AG09309 (cell line): ENCODE data around the gene GOLGA2.

ENCODE experiments used
- DNase-seq: peaks from one replicate; pipeline ENCODE4 v3.0.0-alpha.2; 2010; ENCODE audit warnings: low read depth
- H3K4me3 ChIP-seq: 2 replicates; pipeline ENCODE4 v1.5.1; 2011; ENCODE audit warnings: mild to moderate bottlenecking, low read depth, low read length, moderate library complexity; ENCODE audit not compliant: control insufficient read depth
- TF ChIP-seq, protein P1 (sequence below): IDR thresholded peaks from 2 replicates; pipeline ENCODE4 v1.5.1; 2011; ENCODE audit warnings: mild to moderate bottlenecking, low read depth, low read length, inconsistent platforms; ENCODE audit not compliant: insufficient read depth, control insufficient read depth; ENCODE audit errors: missing control alignments

Gene GOLGA2

GRCh38 chr9:128249558-128249907, 26.3 kb downstream of the GOLGA2 start:
- no peak overlapping the region for H3K4me3 ChIP-seq
- TF ChIP-seq, protein P1, sequence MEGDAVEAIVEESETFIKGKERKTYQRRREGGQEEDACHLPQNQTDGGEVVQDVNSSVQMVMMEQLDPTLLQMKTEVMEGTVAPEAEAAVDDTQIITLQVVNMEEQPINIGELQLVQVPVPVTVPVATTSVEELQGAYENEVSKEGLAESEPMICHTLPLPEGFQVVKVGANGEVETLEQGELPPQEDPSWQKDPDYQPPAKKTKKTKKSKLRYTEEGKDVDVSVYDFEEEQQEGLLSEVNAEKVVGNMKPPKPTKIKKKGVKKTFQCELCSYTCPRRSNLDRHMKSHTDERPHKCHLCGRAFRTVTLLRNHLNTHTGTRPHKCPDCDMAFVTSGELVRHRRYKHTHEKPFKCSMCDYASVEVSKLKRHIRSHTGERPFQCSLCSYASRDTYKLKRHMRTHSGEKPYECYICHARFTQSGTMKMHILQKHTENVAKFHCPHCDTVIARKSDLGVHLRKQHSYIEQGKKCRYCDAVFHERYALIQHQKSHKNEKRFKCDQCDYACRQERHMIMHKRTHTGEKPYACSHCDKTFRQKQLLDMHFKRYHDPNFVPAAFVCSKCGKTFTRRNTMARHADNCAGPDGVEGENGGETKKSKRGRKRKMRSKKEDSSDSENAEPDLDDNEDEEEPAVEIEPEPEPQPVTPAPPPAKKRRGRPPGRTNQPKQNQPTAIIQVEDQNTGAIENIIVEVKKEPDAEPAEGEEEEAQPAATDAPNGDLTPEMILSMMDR = no peak

DNA sequence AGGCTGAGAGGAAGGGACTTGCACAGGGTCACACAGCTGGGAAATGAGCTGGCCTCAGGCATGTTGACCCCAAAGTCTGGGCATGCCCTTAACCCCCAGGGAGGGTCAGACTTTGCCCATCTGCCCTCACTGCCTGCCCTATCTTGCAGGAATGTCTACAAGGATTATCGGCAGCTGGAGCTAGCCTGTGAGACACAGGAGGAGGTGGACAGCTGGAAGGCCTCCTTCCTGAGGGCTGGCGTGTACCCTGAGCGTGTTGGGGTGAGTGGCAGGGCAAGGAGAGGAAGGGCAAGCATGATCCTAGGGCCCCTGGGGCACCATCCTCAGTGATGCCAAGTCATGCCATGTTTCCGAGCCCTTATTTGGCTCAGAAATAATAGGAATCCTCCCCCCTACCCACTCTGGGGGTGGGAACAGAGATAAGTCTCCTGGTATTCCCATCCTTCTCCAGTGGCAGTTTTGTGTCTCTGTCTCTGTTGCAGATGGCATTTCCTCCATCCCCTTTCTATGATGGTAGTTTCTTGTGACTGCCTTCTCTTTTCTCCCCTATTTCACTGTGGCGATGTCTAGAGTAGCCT, 28.5 kb downstream of the GOLGA2 start:
- TF ChIP-seq, protein P1 = no peak
- DNase-seq = no peak
- no peak overlapping the region for H3K4me3 ChIP-seq

More at GRCh38 chr9:128249558-128249907, 26.3 kb downstream of the GOLGA2 start:
- no peak for DNase-seq

- TF ChIP-seq, protein P1 = no peak
- DNase-seq = no peak
- H3K4me3 ChIP-seq = no peak overlapping the region
Measured at GRCh38 chr9:128246471-128246870, 29.3 kb downstream of the GOLGA2 start.

GRCh38 chr9:128245421-128246151, 30.2 kb downstream of the GOLGA2 start:
- no peak overlapping the region for H3K4me3 ChIP-seq
- no peak for DNase-seq
- TF ChIP-seq, protein P1 = no peak

- peak; percentile 72 for DNase-seq
- H3K4me3 ChIP-seq = peak overlapping the region; percentile 76
- TF ChIP-seq, protein P1 = no peak
Measured at GRCh38 chr9:128244837-128245231, 31.0 kb downstream of the GOLGA2 start.

DNA sequence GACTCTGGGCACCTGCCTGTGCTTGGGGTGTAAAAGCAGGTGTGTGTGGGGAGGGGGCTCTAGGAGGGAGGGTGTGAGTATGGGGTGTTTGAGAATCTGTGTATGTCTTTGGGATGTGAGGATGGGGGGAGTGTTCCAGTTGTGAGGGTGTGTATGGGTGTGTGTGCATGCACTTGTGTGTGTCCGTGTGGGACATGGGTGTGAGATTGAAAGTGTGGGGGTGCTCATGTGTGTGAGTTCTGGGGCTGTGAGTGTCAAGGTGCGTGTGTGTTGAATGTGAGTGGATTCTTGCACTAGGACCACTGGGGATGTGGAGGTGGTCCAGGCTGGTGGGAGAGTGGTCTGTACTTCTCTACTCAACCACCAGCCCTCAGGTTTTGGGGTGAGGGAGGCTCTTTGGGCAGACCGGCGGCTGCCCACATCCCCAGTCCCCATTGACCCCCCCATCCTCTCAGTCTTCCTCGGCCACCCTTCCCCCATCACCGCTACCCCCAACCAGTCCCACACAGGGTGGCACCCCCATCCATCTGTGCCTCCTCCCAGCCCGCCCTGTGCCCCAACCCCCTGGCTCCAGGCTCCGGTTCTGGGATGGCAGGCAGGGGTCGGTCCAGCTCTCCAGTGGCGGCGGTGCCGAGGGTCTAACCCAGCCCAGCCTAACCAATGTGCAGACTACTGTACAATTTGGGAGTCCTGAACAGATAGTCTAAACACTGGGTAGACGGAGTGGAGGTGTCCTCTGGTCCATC, 31.5 kb downstream of the GOLGA2 start:
- peak overlapping the region; percentile 76 for H3K4me3 ChIP-seq
- no peak for DNase-seq
- TF ChIP-seq, protein P1 = no peak
